Ovary (tissue), 3 donors: ENCODE results near the gene ANKRD44.

Experiments used
- EP300 ChIP-seq: sonication (generic); formaldehyde crosslinking; IDR thresholded peaks from one replicate; pipeline ENCODE4 v1.6.1; 2017; ENCODE audit warnings: antibody characterized with exemption
- POLR2A ChIP-seq: fragments of 450-650 bp; IDR thresholded peaks from one replicate; pipeline ENCODE4 v1.6.1; 2017; ENCODE audit warnings: antibody characterized with exemption, mild to moderate bottlenecking, moderate library complexity
- TF ChIP-seq, protein P1 (sequence below), 3 donors: fragments of 450-650 bp in 2 of 3; fragments of 200-600 bp in 1 of 3; IDR thresholded peaks; one replicate each; pipeline versions ENCODE4 v1.5.1 to v1.8.0; 2016 to 2022; ENCODE audit warnings: antibody characterized with exemption in 3 of 3, mild to moderate bottlenecking in 1 of 3
- donor health status: DM: no; HTN: no; CAD: no.

DNA sequence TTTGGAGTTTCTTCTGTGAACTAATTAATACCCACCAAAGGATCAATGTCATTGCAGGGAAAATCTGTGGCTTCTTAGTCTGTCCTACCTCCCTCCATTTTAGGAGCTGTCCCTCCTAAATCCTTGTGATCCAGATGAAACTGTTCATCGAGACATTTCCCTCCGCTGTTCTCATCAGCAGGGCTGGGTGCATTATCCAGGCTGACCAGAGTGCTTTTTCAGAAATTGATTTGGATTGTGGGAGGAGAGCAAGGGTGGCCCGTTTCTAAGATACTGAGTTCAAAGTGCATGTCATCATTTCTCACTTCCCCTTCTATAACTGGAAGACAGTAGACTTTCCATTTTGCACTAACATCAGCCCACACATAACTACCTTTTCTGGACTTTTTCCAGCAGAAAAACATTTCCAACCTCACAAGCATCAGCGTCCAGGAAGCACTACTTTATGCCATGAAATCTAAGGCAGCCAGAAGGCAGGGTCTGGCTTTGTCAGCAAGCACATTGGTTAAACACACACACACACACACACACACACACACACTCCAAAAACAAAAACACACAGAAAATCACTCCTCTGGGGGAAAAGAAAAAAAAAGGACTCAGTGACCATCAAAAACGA lies 94.1 kb downstream of the ANKRD44 start:
- TF ChIP-seq EP300 (no peak), POLR2A (no peak)
- TF ChIP-seq, protein P1, sequence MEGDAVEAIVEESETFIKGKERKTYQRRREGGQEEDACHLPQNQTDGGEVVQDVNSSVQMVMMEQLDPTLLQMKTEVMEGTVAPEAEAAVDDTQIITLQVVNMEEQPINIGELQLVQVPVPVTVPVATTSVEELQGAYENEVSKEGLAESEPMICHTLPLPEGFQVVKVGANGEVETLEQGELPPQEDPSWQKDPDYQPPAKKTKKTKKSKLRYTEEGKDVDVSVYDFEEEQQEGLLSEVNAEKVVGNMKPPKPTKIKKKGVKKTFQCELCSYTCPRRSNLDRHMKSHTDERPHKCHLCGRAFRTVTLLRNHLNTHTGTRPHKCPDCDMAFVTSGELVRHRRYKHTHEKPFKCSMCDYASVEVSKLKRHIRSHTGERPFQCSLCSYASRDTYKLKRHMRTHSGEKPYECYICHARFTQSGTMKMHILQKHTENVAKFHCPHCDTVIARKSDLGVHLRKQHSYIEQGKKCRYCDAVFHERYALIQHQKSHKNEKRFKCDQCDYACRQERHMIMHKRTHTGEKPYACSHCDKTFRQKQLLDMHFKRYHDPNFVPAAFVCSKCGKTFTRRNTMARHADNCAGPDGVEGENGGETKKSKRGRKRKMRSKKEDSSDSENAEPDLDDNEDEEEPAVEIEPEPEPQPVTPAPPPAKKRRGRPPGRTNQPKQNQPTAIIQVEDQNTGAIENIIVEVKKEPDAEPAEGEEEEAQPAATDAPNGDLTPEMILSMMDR (IDR thresholded peaks at IDR 0.05) = no peak
